HG03045 (cell line): ENCODE data around the gene LAD1.

ENCODE experiments used
- ATAC-seq: cut with Tn5 transposase; IDR thresholded peaks from one replicate; pipeline ENCODE4 v1.9.1; 2021; ENCODE audit warnings: mild to moderate bottlenecking, moderate library complexity; ENCODE audit not compliant: unreplicated experiment

The LAD1 gene

DNA sequence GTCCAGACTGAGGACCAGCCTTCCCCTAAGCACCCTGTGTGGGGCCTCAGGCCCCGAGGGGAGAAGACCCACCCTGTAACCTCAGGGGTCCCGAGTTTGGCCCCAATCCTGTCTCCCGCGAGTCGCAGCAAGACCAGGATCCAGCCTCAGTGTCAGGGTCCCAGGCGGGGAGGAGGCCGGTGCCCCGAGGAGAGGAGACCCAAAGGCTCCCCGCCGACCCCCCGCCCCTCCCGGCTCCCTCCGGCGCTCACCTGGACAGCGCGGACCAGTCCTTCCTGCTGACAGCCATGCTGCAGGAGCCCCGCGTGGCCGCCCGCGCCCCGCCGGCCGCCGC lies at the start of gene LAD1:
Gene LAD1 (minus strand): TSS at position 307 of the 334 bp plus-strand sequence. CDS start 18 bp downstream, at position 289.
- no peak for ATAC-seq

DNA sequence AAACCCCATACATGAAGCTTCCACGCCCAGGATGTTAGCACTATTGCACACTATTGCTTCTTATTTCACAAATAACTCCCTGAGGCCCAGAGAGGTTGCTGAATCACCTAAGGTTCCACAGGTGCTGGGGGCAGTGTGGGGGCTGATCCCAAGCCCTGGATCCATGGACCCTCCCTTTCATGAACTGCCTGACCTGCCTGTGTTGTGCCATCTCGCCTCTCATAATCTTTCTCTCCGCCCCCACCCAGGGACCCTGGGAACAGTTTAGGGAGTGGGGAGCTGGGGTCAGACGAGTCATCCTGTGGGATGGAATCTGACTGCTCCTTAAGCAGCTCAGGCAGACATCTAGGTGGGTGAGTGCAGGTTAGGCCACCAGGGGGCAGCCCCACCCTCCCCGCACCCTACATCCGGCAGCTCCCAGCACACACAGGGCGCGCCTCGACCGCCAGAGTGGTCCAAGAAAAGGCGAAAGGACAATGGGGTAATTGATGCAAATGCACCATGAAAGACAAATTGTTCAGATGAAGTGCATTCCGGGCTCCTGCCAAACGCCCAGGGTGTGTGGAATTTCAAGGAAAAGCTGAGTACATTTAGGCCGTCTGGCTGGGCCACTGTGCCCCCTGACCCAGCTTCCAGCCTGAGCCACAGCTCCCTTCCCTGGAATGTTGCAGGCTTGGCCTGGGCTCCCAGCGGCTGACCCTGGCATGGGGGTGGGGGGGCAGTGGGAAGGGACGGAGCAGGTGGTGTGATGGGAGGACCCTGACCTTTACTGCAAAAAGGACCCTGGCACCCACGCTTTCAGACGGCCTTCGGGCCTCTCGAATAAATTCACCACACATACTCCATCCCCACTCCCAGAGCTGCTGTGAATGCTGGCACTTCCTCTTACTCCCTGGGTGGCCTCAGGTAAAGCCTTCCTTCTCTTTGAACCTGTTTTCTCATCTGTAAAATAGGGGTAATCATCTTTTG lies 49.1 kb upstream of the LAD1 start:
- peak; percentile 81 for ATAC-seq

- ATAC-seq = no peak
These were observed 46.2 kb upstream of the LAD1 start for GRCh38 chr1:201445310-201445709.

DNA sequence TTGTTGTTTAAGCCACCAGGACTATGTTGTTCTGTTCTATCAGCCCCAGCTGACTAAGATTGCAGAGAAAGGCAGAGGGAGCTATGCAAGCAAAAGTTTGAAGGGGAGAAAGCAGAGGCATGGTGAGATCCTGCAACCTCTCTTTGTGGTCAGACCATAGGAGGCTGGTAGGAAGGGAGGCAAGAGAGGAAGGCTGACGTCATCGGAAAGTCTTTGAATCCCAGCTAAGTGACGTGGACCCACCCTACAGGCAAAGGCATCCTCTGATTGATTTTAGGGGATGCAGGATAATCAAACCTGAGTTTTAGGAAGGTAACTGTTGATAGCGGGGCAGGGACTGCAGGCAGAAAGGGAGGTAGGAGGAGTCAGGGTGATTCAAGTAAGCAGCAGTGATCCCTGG lies 45.7 kb upstream of the LAD1 start:
- ATAC-seq = no peak

- no peak for ATAC-seq
These were observed 44.6 kb upstream of the LAD1 start for GRCh38 chr1:201443747-201444146.

- no peak for ATAC-seq
These were observed 37.8 kb upstream of the LAD1 start for GRCh38 chr1:201436969-201437368.

- ATAC-seq = no peak
These were observed 37.3 kb upstream of the LAD1 start for GRCh38 chr1:201436393-201436792.

- ATAC-seq = no peak
These were observed 35.1 kb upstream of the LAD1 start for GRCh38 chr1:201434266-201434665.

DNA sequence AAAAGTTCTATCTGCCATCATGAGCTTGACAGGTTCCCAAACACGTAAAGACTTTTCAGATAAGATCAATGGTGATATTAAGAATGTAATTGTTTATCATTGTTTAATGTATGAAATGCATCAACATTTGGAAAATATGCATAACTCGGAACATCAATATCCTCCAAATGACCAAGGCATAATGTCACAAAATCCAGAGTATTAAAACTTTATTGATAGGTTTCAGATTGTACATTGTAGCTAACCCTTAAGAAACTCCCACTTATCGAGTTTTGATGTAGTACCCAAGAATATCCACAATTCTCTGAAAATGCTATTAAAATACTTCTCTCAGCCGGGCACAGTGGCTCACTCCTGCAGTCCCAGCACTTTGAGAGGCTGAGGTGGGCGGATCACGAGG lies 34.5 kb upstream of the LAD1 start:
- ATAC-seq = no peak

DNA sequence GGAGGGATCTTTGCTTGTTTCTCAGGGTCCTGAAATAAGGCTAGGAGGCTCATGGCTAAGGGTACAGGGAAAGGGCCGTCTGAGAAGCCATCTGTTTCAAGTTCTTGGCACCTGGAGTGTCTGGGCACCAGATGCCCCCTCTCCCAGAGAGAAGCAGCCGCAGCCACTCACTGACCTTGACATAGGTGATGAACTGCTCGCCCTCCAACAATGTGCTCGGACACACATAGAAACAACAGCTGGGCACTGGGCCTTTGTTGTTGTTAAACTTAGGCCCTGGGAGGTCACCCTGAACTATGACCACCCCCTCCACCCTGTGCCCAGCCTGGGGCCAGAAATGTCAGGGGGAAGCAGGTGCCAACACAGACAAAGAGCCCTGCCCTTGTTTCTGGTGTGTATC lies 31.7 kb upstream of the LAD1 start:
- no peak for ATAC-seq

- no peak for ATAC-seq
These were observed 30.8 kb upstream of the LAD1 start for GRCh38 chr1:201429736-201430501.

- ATAC-seq = no peak
These were observed 28.8 kb upstream of the LAD1 start for GRCh38 chr1:201427963-201428362.

DNA sequence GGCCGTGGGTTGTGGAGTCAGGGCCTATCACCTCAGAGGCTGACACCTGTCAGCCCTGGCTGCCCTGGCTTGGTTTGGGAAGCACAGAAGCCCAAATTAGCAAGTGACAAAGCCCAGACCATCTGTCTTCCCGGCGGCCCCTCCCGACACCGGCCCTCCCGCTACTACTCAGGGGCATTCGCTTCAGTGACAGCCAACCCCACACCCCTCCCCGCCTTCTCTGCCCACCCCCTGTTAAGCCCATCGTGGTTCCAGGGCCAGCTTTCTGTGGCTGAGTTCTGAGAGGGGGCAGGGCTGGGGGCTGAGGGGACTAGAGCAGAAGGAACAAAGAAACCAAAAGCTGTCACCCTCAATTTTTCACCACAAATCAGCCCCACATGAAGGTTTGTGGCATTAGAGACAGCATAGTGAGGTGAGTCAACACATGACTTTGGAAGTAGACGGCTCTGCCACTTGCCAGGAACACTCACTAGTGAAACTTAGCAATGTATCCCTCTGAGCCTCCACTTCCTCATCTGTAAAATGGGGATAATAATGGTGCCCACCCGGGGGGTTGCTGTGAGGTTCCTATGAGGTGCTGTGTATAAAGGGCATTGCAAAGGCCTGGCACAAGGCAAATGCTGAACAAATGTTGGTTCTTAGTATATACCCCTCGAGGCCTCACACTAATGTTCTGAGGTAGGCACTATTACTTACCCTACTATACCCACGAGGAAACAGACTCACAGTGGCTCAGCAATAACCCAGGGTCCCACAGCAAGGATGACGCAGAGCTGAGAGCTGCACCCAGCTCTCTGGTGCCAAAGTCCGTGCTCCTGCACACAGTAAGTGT lies 27.6 kb upstream of the LAD1 start:
- ATAC-seq = no peak

DNA sequence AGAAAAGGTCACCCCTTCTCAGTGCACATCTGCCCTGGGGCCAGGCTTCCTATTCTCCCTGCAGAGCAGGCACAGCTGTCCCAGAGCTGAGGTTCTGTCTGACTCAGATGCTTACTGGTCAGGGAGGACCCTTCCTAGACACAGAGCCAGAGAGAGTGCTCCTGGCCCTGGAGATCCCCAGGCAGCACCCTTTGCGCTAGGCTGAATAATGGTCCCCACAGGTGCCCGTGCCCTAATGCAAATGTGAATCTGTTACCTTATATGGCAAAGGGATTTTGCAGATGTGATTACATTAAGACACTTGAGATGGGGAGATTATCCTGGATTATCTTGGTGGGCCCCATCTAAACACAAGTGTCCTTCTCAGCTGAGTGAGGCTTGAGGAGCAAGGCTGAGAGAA lies 25.0 kb upstream of the LAD1 start:
- no peak for ATAC-seq

GRCh38 chr1:201423655-201424054 lies 24.5 kb upstream of the LAD1 start:
- no peak for ATAC-seq

- ATAC-seq = no peak
These were observed 23.4 kb upstream of the LAD1 start for GRCh38 chr1:201422436-201423030.

- no peak for ATAC-seq
These were observed 22.9 kb upstream of the LAD1 start for GRCh38 chr1:201422026-201422425.

- no peak for ATAC-seq
These were observed 21.9 kb upstream of the LAD1 start for GRCh38 chr1:201421041-201421440.

DNA sequence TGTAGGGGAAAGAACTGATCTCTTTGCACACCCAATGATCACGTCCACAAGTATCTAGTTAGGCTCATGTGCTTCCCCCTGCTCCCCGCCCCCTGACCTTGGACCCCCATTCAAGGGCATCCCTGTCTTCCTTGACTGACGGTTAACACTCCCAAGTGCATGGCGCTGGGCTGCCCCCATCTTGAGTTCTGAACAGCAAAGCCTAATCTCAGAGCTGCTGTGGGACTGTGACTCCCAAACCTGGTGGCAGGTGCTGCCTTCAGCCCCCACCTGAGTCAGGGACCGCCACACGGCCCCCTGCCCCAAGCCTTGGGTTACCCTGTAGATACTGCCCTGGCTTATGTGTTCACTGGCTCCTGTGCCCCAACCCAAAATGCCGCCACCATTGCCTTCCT lies 21.5 kb upstream of the LAD1 start:
- ATAC-seq = no peak

- no peak for ATAC-seq
These were observed 20.9 kb upstream of the LAD1 start for GRCh38 chr1:201419746-201420607.
